Peyer's patch (tissue), 4 donors: ENCODE measurements around the gene STOX1. TPM values are rescaled to one million over a fixed set of nuclear protein-coding genes. Genes with fewer than 3 reads are reported as not detected.

ENCODE experiments used
- DNase-seq, 3 donors: peaks; one replicate each; pipeline ENCODE4 v3.0.0-alpha.2; 2017 to 2019
- H3K27ac ChIP-seq, 4 donors: fragments of 200-600 bp; sonication (generic); one replicate each; pipeline ENCODE4 v1.5.1; 2016 to 2019
- H3K27me3 ChIP-seq, 2 donors: fragments of 200-600 bp; sonication (generic); one replicate each; pipeline ENCODE4 v1.5.1; 2019
- H3K36me3 ChIP-seq, 3 donors: fragments of 200-600 bp; sonication (generic); one replicate each; pipeline ENCODE4 v1.5.1; 2016 to 2019
- H3K4me1 ChIP-seq, 4 donors: fragments of 200-600 bp; sonication (generic); one replicate each; pipeline ENCODE4 v1.5.1; 2016 to 2019
- H3K4me3 ChIP-seq, 4 donors: fragments of 200-600 bp; sonication (generic); 1 replicate in 3 of 4; 2 replicates in 1 of 4; pipeline ENCODE4 v1.5.1; 2016 to 2019; ENCODE audit warnings: mild to moderate bottlenecking in 1 of 4
- H3K9me3 ChIP-seq, 4 donors: fragments of 200-600 bp; sonication (generic); one replicate each; pipeline ENCODE4 v1.5.1; 2016 to 2019; ENCODE audit warnings: mild to moderate bottlenecking in 1 of 4
- CTCF ChIP-seq, 6 experiments: fragments of 450-650 bp in 4 of 6; fragments of 200-600 bp in 2 of 6; sonication (generic) in 1 of 6; IDR thresholded peaks; one replicate each; pipeline ENCODE4 v1.5.1; 2017 to 2019; ENCODE audit warnings: antibody characterized with exemption in 6 of 6, mild to moderate bottlenecking in 3 of 6, moderate library complexity in 1 of 6
- POLR2A ChIP-seq, 2 donors: fragments of 450-650 bp; IDR thresholded peaks; one replicate each; pipeline ENCODE4 v1.5.1; 2017; ENCODE audit warnings: antibody characterized with exemption in 2 of 2, mild to moderate bottlenecking in 2 of 2, moderate library complexity in 2 of 2
- total RNA-seq, 4 donors: library from RNA; depleted of rRNA; stranded (reverse); fragments of >200 nt; gene quantifications; one replicate each; pipeline ENCODE4 v1.1.0, GENCODE V29; 2016

Gene STOX1, protein sequence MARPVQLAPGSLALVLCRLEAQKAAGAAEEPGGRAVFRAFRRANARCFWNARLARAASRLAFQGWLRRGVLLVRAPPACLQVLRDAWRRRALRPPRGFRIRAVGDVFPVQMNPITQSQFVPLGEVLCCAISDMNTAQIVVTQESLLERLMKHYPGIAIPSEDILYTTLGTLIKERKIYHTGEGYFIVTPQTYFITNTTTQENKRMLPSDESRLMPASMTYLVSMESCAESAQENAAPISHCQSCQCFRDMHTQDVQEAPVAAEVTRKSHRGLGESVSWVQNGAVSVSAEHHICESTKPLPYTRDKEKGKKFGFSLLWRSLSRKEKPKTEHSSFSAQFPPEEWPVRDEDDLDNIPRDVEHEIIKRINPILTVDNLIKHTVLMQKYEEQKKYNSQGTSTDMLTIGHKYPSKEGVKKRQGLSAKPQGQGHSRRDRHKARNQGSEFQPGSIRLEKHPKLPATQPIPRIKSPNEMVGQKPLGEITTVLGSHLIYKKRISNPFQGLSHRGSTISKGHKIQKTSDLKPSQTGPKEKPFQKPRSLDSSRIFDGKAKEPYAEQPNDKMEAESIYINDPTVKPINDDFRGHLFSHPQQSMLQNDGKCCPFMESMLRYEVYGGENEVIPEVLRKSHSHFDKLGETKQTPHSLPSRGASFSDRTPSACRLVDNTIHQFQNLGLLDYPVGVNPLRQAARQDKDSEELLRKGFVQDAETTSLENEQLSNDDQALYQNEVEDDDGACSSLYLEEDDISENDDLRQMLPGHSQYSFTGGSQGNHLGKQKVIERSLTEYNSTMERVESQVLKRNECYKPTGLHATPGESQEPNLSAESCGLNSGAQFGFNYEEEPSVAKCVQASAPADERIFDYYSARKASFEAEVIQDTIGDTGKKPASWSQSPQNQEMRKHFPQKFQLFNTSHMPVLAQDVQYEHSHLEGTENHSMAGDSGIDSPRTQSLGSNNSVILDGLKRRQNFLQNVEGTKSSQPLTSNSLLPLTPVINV
- total RNA-seq = 10 to 100 TPM in 1 of 4 donors, 1 to 10 TPM in 3; 2.5 to 19.8 (median 3.9) TPM

- peak within 1 kb of the TSS in 3 of 4 donors; percentile 30 to 58 (median 55) for H3K27ac ChIP-seq
- no peaks in the 10 kb centered on the region for H3K27me3 ChIP-seq
- peaks cover 0 to 8% (median 3%) of the 10 kb centered on the region in 4 donors for H3K4me1 ChIP-seq
- H3K9me3 ChIP-seq = no peaks in the 10 kb centered on the region
- H3K36me3 ChIP-seq = no peaks in the 10 kb centered on the region
- no peak for TF ChIP-seq POLR2A (IDR thresholded peaks at IDR 0.05)
- TF ChIP-seq CTCF (IDR thresholded peaks at IDR 0.05) = no peak
- peak; percentile 21 to 81 (median 69) for DNase-seq
- peak within 1 kb of the TSS; percentile 46 to 86 (median 66) for H3K4me3 ChIP-seq
Measured at GRCh38 chr10:68826764-68827591, at the start of gene STOX1. STOX1 (plus strand) TSS chr10:68827531; CDS start chr10:68827624, 93 bp downstream.

GRCh38 chr10:68781613-68782574 is 45.4 kb upstream of the STOX1 start:
- Histone ChIP-seq H3K36me3 (peaks cover 0 to 77% (median 0%) of the 10 kb centered on the region in 3 donors), H3K4me3 (no peak overlapping the region), H3K9me3 (no peaks in the 10 kb centered on the region), H3K4me1 (no peaks in the 10 kb centered on the region), H3K27ac (no peak overlapping the region), H3K27me3 (no peaks in the 10 kb centered on the region)
- no peak for TF ChIP-seq CTCF (IDR thresholded peaks at IDR 0.05)
- TF ChIP-seq POLR2A (IDR thresholded peaks at IDR 0.05) = no peak
- DNase-seq = peak in 1 of 3 donors; percentile 28

DNA sequence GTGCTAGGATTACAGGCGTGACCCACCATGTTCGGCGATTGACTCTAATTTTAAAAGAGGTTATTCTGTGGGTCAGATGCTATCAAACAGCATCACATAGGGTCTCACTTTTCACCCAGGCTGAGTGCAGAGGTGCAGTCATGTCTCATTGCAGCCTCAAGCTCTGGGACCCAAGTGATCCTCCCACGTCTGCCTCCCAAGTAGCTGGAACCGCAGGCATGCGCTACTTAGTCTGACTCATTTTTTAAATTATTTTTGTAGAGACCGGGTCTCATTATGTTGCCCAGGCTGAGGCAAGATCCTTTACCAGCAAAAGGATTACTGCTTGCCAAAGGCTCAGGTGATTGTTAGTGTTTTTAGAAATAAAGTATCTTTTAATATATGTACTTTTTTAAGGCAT is 42.9 kb upstream of the STOX1 start:
- Histone ChIP-seq H3K27me3 (no peaks in the 10 kb centered on the region), H3K27ac (no peak overlapping the region), H3K9me3 (no peaks in the 10 kb centered on the region), H3K36me3 (peaks cover 0 to 78% (median 0%) of the 10 kb centered on the region in 3 donors), H3K4me1 (no peaks in the 10 kb centered on the region), H3K4me3 (no peak overlapping the region)
- no peak for DNase-seq
- TF ChIP-seq CTCF (IDR thresholded peaks at IDR 0.05) (no peak), POLR2A (IDR thresholded peaks at IDR 0.05) (no peak)

GRCh38 chr10:68787813-68788212 is 39.5 kb upstream of the STOX1 start:
- peaks cover 0 to 88% (median 0%) of the 10 kb centered on the region in 3 donors for H3K36me3 ChIP-seq
- DNase-seq = no peak

More at GRCh38 chr10:68787813-68788212, 39.5 kb upstream of the STOX1 start:
- no peak overlapping the region for H3K4me3 ChIP-seq
- H3K4me1 ChIP-seq = no peaks in the 10 kb centered on the region
- no peaks in the 10 kb centered on the region for H3K9me3 ChIP-seq
- no peak overlapping the region for H3K27ac ChIP-seq
- TF ChIP-seq POLR2A (IDR thresholded peaks at IDR 0.05) (no peak), CTCF (IDR thresholded peaks at IDR 0.05) (no peak)
- no peaks in the 10 kb centered on the region for H3K27me3 ChIP-seq
